Naive thymus-derived CD8-positive, alpha-beta T cell (primary cell): Measurements from ENCODE around the gene PIK3R1. TPM values are rescaled to one million over a fixed set of nuclear protein-coding genes. Genes with fewer than 3 reads are reported as not detected.
"Not testable (repeated sequence)": the region's sequence is repeated elsewhere in the genome, so short reads cannot be mapped to it uniquely, and the experiment has no call there.

ENCODE experiments used
- ATAC-seq, 2 donors: fragments of 150-1000 bp; cut with Tn5 transposase in 1 of 2; sonication (Bioruptor Pico), chemical (Tn5 transposase) in 1 of 2; 1 replicate in 1 of 2; 2 replicates in 1 of 2; pipeline ENCODE4 v1.10.0; 2021; ENCODE audit warnings: mild to moderate bottlenecking in 2 of 2, moderate library complexity in 2 of 2
- POLR2A ChIA-PET: fragments of 350-600 bp; sonication (Branson Sonifier 250); formaldehyde crosslinking; loops from one replicate; lab custom pipeline; 2021; ENCODE audit warnings: antibody characterized with exemption; lab: Charles Lee
- DNase-seq, 10 donors: peaks; one replicate each; pipeline versions ENCODE4 v3.0.0 to v3.0.0-alpha.2; 2020 to 2022
- H3K27ac Mint-ChIP-seq, 10 donors: one replicate each; pipeline ENCODE4 v1.8.0; 2020 to 2022; ENCODE audit warnings: mild to moderate bottlenecking in 10 of 10, mixed read lengths in 10 of 10, moderate library complexity in 4 of 10, inconsistent platforms in 1 of 10
- H3K27me3 Mint-ChIP-seq, 5 donors: one replicate each; pipeline ENCODE4 v1.8.0; 2021 to 2022; ENCODE audit warnings: mixed read lengths in 5 of 5
- H3K36me3 Mint-ChIP-seq, 3 donors: one replicate each; pipeline ENCODE4 v1.8.0; 2020 to 2022; ENCODE audit warnings: mixed read lengths in 3 of 3, mild to moderate bottlenecking in 2 of 3, inconsistent platforms in 1 of 3
- H3K4me1 Mint-ChIP-seq, 4 donors: one replicate each; pipeline ENCODE4 v1.8.0; 2021 to 2022; ENCODE audit warnings: mixed read lengths in 4 of 4
- H3K4me3 Mint-ChIP-seq, 10 donors: one replicate each; pipeline ENCODE4 v1.8.0; 2020 to 2022; ENCODE audit warnings: mild to moderate bottlenecking in 10 of 10, mixed read lengths in 10 of 10, moderate library complexity in 6 of 10, inconsistent platforms in 1 of 10
- H3K9me3 Mint-ChIP-seq, 9 donors: one replicate each; pipeline ENCODE4 v1.8.0; 2020 to 2022; ENCODE audit warnings: mixed read lengths in 9 of 9, mild to moderate bottlenecking in 3 of 9, inconsistent platforms in 1 of 9, moderate library complexity in 1 of 9
- polyA plus RNA-seq, 3 donors: library from polyadenylated mRNA; unstranded; fragments of 300-500 nt; fragmentation: Illumina TruSeq; gene quantifications; one replicate each; pipeline ENCODE4 v1.2.3, GENCODE V29; 2021
- total RNA-seq, 8 experiments: library from RNA in 2 of 8; stranded (reverse) in 2 of 8; gene quantifications; one replicate each; pipeline ENCODE4 v1.2.3 and lab custom pipeline; 2021 to 2026

The PIK3R1 gene
- total and polyA plus RNA-seq, 5 experiments from 2014 or later: 69.1 to 98.3 (median 91.4) TPM

GRCh38 chr5:68196876-68197275, 18.7 kb upstream of the PIK3R1 start:
- Mint-ChIP-seq H3K4me1 (peaks cover 0 to 21% (median 9%) of the 10 kb centered on the region in 4 donors), H3K4me3 (no peak overlapping the region), H3K9me3 (no peaks in the 10 kb centered on the region), H3K27me3 (no peaks in the 10 kb centered on the region), H3K36me3 (peaks cover 0 to 7% (median 0%) of the 10 kb centered on the region in 3 donors), H3K27ac (peak overlapping the region in 3 of 10 donors; percentile 33 to 57 (median 44))
- ATAC-seq (no peak), DNase-seq (peak in 1 of 10 donors; percentile 10)
- POLR2A ChIA-PET: no interaction called here

GRCh38 chr5:68200288-68200687, 15.3 kb upstream of the PIK3R1 start:
- Mint-ChIP-seq H3K36me3 (peaks cover 0 to 7% (median 0%) of the 10 kb centered on the region in 3 donors), H3K27ac (no peak overlapping the region), H3K4me3 (no peak overlapping the region), H3K27me3 (peaks cover 0 to 9% (median 2%) of the 10 kb centered on the region in 5 donors), H3K9me3 (no peaks in the 10 kb centered on the region), H3K4me1 (peaks cover 0 to 8% (median 0%) of the 10 kb centered on the region in 4 donors)
- ATAC-seq (no peak), DNase-seq (no peak)
- POLR2A ChIA-PET: no interaction called here

GRCh38 chr5:68210654-68211053, 4.9 kb upstream of the PIK3R1 start:
- DNase-seq, H3K27ac Mint-ChIP-seq: not testable (repeated sequence)

GRCh38 chr5:68214482-68215207, 911 bp upstream of the PIK3R1 start:
- no peak for ATAC-seq
- POLR2A ChIA-PET: interaction anchor here (0.9 to 3.7 kb wide), 14 partner anchors 9 to 1048 kb away, joined by 3 to 43 read pairs (median 10); no protein-coding TSS in a partner anchor

More at GRCh38 chr5:68210654-68211053, 4.9 kb upstream of the PIK3R1 start:
- H3K36me3 Mint-ChIP-seq, H3K4me3 Mint-ChIP-seq, ATAC-seq: not testable (repeated sequence)
- H3K27me3 Mint-ChIP-seq: peaks cover 0 to 13% (median 1%) of the 10 kb centered on the region in 5 donors
- H3K9me3 Mint-ChIP-seq: peaks cover 0 to 11% (median 3%) of the 10 kb centered on the region in 9 donors
- peaks cover 0 to 12% (median 9%) of the 10 kb centered on the region in 4 donors for H3K4me1 Mint-ChIP-seq
- POLR2A ChIA-PET: interaction anchor here (0.6 to 0.7 kb wide), 2 partner anchors 28 to 1044 kb away, joined by 3 read pairs; no protein-coding TSS in a partner anchor

GRCh38 chr5:68215898-68216244, 315 bp downstream of the PIK3R1 start:
- Mint-ChIP-seq H3K27ac (peak overlapping the region in 8 of 10 donors; percentile 66 to 89 (median 78)), H3K36me3 (peaks cover 7 to 16% (median 7%) of the 10 kb centered on the region in 3 donors)
- peak; percentile 72 to 75 for ATAC-seq

More at GRCh38 chr5:68214482-68215207, 911 bp upstream of the PIK3R1 start:
- Mint-ChIP-seq H3K27ac (peak overlapping the region; percentile 87 to 96 (median 94)), H3K4me1 (peaks cover 23 to 40% (median 39%) of the 10 kb centered on the region in 4 donors), H3K9me3 (peaks cover 0 to 11% (median 3%) of the 10 kb centered on the region in 9 donors), H3K4me3 (peak overlapping the region; percentile 91 to 97 (median 94)), H3K36me3 (peaks cover 5 to 7% (median 5%) of the 10 kb centered on the region in 3 donors), H3K27me3 (no peaks in the 10 kb centered on the region)
- DNase-seq: peak in 1 of 10 donors; percentile 11

GRCh38 chr5:68216245-68217046, 890 bp downstream of the PIK3R1 start:
- peaks cover 30 to 54% (median 52%) of the 10 kb centered on the region in 4 donors for H3K4me1 Mint-ChIP-seq
- POLR2A ChIA-PET: interaction anchor here (0.6 to 3.7 kb wide), 21 partner anchors 9 to 1051 kb away, joined by 3 to 43 read pairs (median 6); no protein-coding TSS in a partner anchor
- DNase-seq: peak in 9 of 10 donors; percentile 45 to 80 (median 61)
- H3K9me3 Mint-ChIP-seq: peaks cover 0 to 2% (median 0%) of the 10 kb centered on the region in 9 donors
- H3K36me3 Mint-ChIP-seq: peaks cover 2 to 18% (median 5%) of the 10 kb centered on the region in 3 donors
- H3K27me3 Mint-ChIP-seq: no peaks in the 10 kb centered on the region
- ATAC-seq: peak; percentile 29 to 34
- H3K27ac Mint-ChIP-seq: peak overlapping the region; percentile 66 to 92 (median 84)
- H3K4me3 Mint-ChIP-seq: peak overlapping the region; percentile 87 to 94 (median 92)

More at GRCh38 chr5:68215898-68216244, 315 bp downstream of the PIK3R1 start:
- Mint-ChIP-seq H3K27me3 (no peaks in the 10 kb centered on the region), H3K9me3 (peaks cover 0 to 6% (median 3%) of the 10 kb centered on the region in 9 donors), H3K4me3 (peak overlapping the region; percentile 77 to 94 (median 92)), H3K4me1 (peaks cover 30 to 51% (median 48%) of the 10 kb centered on the region in 4 donors)
- POLR2A ChIA-PET: interaction anchor here (0.6 to 3.7 kb wide), 29 partner anchors 8 to 1212 kb away, joined by 3 to 43 read pairs (median 4); no protein-coding TSS in a partner anchor
- peak in 5 of 10 donors; percentile 79 to 91 (median 89) for DNase-seq

GRCh38 chr5:68217047-68217355, 1.4 kb downstream of the PIK3R1 start:
- DNase-seq: no peak
- Mint-ChIP-seq H3K4me3 (peak overlapping the region; percentile 87 to 94 (median 92)), H3K9me3 (peaks cover 0 to 2% (median 0%) of the 10 kb centered on the region in 9 donors), H3K27me3 (no peaks in the 10 kb centered on the region), H3K27ac (peak overlapping the region; percentile 66 to 92 (median 84)), H3K36me3 (peaks cover 0 to 20% (median 5%) of the 10 kb centered on the region in 3 donors), H3K4me1 (peaks cover 34 to 60% (median 57%) of the 10 kb centered on the region in 4 donors)
- no peak for ATAC-seq
- POLR2A ChIA-PET: interaction anchor here (1.2 to 3.7 kb wide), 11 partner anchors 12 to 1002 kb away, joined by 5 to 43 read pairs (median 18); no protein-coding TSS in a partner anchor

- DNase-seq: no peak
- Mint-ChIP-seq H3K27me3 (no peaks in the 10 kb centered on the region), H3K4me1 (peaks cover 38 to 65% (median 62%) of the 10 kb centered on the region in 4 donors), H3K9me3 (peaks cover 0 to 2% (median 0%) of the 10 kb centered on the region in 9 donors), H3K36me3 (peaks cover 0 to 20% (median 5%) of the 10 kb centered on the region in 3 donors), H3K4me3 (peak overlapping the region; percentile 87 to 94 (median 92)), H3K27ac (peak overlapping the region in 8 of 10 donors; percentile 22 to 92 (median 82))
- POLR2A ChIA-PET: interaction anchor here (2.6 to 3.7 kb wide), 5 partner anchors 11 to 63 kb away, joined by 18 to 43 read pairs (median 27); no protein-coding TSS in a partner anchor
- ATAC-seq: no peak
Measured at GRCh38 chr5:68217528-68217927, 2.0 kb downstream of the PIK3R1 start.

- no peak for DNase-seq
- Mint-ChIP-seq H3K27me3 (no peaks in the 10 kb centered on the region), H3K4me1 (peaks cover 48 to 76% (median 71%) of the 10 kb centered on the region in 4 donors), H3K36me3 (peaks cover 0 to 20% (median 5%) of the 10 kb centered on the region in 3 donors), H3K27ac (peak overlapping the region in 5 of 10 donors; percentile 37 to 80 (median 64)), H3K9me3 (peaks cover 0 to 2% (median 0%) of the 10 kb centered on the region in 9 donors), H3K4me3 (peak overlapping the region; percentile 15 to 94 (median 81))
- POLR2A ChIA-PET: no interaction called here
- no peak for ATAC-seq
Measured at GRCh38 chr5:68219161-68219816, 3.7 kb downstream of the PIK3R1 start.

GRCh38 chr5:68220260-68220659, 4.7 kb downstream of the PIK3R1 start:
- ATAC-seq (no peak), DNase-seq (no peak)
- POLR2A ChIA-PET: no interaction called here
- Mint-ChIP-seq H3K9me3 (peaks cover 0 to 2% (median 0%) of the 10 kb centered on the region in 9 donors), H3K27me3 (no peaks in the 10 kb centered on the region), H3K27ac (peak overlapping the region in 2 of 10 donors; percentile 37 to 54), H3K4me1 (peaks cover 56 to 84% (median 77%) of the 10 kb centered on the region in 4 donors), H3K4me3 (peak overlapping the region in 6 of 10 donors; percentile 10 to 49 (median 26)), H3K36me3 (peaks cover 0 to 20% (median 6%) of the 10 kb centered on the region in 3 donors)

GRCh38 chr5:68220914-68221313, 5.4 kb downstream of the PIK3R1 start:
- ATAC-seq (no peak), DNase-seq (no peak)
- peaks cover 0 to 21% (median 11%) of the 10 kb centered on the region in 3 donors for H3K36me3 Mint-ChIP-seq
- H3K4me3 Mint-ChIP-seq: peak overlapping the region in 1 of 10 donors; percentile 49
- no peaks in the 10 kb centered on the region for H3K27me3 Mint-ChIP-seq
- POLR2A ChIA-PET: no interaction called here
- H3K4me1 Mint-ChIP-seq: peaks cover 63 to 90% (median 84%) of the 10 kb centered on the region in 4 donors
- H3K27ac Mint-ChIP-seq: no peak overlapping the region
- peaks cover 0 to 2% (median 0%) of the 10 kb centered on the region in 9 donors for H3K9me3 Mint-ChIP-seq
